Activated T-cell treated with anti-CD3 and anti-CD28 coated beads for 24 hours (primary cell): ENCODE results near the gene PRMT7.

Source experiments
- DNase-seq: peaks from one replicate; pipeline ENCODE4 v3.0.0-alpha.2; 2020; ENCODE audit warnings: low read depth

The PRMT7 gene

DNA sequence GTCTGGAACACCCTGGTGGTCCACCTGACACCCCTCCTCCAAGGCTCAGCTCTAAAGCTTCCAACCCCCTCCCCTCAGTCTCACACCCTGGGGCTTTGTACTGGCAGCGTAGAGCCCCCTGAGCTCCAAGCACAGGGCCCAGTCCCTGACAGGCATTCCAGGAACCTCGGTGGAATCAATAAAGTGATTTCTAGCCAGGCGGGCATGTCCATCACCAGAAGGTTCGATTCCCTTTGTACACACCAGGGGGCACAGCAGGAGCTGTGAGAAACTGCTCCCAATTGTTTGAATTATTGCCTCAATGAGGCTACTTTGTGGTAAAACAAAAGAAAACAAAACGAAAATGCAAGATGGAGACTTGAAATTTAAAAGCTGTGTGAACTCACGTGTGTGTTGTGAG is 85.7 kb downstream of the PRMT7 start:
- DNase-seq = peak; percentile 28

DNA sequence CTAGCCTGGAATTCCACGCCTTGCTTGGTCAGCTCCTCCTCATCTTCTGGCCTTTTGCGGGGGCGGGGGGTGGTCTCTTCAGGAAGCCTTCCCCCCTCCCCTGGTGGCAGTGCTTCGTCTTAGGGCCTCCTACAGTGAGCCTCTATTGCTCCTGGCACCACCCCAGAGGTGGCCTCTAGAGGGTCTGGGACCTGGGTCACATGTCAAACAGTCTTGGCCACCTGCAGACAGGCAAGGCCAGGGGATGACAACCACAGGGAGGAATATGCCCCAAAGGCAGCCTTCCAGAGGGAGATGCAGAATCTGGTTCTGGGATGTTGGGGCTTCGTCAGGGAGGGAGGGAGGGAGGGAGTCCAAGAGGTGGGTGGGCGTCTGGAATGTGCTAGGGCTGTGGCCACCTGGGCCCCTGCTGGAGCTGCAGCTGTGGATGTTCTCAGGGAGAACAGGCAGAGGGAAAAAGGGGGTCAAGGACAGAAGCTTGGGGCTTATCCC is 86.9 kb downstream of the PRMT7 start:
- DNase-seq = no peak

DNA sequence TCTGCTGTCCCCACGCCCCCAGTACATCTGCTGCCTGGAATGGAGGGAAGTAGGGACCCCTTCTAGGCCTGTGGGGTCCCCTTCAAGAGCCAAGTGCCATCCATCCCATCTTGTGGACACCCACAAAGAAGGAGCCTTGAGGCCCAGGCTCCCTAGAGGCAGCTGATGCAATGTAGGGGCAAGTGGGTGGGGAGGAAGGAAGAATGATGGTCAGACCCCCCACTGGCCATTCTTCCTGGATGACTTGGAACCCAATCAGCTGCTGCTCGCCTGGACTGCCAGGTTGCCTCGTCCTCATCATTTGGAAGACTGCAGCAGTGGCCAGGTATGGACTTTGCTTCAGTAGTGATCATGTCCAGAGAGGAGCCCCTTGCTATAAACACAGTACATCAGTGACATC is 88.6 kb downstream of the PRMT7 start:
- no peak for DNase-seq

DNA sequence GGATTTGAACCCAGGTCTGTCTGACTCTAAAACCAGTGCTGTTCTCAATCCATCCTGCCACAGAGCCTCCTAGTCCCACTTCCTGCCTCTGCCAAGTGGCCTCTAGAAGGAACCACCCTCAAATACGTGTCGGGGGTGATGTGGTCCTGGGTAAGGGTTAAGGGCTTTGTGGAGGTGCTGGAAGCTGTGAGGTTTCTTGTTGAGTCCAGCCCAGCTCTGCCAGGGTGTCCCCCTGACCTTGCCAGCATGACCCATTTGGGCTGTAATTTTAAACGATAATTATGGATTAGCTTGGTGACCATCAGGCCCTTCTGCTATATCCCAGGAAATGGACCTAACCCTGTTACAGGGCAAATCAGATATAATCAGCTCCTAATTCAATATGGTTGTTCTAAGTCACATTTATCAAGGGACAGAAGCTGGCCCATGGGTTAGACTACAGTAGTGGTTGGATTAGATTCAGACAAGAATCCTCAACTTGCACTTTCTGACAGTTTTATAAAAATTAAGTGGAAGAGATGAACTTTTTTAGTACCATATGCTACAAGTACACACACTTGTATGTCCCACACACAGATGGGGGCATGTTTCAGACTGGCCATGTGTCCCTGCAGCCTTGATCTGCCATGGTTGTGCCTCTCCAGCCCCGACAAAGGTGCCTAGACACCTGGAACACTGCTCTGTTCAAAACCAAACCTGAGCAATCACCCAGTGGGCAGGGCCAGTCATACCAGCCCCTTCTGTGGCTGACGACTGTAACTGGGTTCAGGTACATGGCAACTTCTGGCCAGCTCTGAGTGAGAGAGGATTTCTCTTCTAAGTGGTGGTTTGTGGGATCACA is 89.5 kb downstream of the PRMT7 start:
- no peak for DNase-seq

DNA sequence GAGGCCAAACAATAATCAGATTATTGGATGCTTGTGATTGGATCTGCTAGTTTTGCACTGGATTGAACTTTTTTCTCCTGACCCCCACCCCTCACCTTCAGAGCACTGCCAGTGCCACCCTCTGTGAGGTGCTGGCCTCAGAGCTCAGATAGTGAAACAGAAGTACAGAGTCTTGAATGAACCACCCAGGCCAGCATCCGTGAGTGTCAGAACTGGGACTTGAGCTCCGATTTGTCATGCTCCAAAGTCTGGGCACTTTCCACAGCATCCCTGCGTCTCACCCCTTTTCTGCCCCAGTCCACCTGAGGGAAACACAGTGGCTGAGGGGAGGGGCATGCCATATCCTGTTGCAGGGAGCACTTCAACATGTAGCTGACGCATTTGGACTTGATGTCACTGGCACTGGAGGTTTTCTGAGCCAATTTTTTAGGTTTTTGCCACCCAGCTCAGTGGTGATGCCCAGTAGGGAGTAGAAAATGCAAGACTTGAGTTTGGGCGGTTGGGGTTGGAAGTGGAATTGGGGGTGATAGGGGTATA is 90.2 kb downstream of the PRMT7 start:
- no peak for DNase-seq

DNA sequence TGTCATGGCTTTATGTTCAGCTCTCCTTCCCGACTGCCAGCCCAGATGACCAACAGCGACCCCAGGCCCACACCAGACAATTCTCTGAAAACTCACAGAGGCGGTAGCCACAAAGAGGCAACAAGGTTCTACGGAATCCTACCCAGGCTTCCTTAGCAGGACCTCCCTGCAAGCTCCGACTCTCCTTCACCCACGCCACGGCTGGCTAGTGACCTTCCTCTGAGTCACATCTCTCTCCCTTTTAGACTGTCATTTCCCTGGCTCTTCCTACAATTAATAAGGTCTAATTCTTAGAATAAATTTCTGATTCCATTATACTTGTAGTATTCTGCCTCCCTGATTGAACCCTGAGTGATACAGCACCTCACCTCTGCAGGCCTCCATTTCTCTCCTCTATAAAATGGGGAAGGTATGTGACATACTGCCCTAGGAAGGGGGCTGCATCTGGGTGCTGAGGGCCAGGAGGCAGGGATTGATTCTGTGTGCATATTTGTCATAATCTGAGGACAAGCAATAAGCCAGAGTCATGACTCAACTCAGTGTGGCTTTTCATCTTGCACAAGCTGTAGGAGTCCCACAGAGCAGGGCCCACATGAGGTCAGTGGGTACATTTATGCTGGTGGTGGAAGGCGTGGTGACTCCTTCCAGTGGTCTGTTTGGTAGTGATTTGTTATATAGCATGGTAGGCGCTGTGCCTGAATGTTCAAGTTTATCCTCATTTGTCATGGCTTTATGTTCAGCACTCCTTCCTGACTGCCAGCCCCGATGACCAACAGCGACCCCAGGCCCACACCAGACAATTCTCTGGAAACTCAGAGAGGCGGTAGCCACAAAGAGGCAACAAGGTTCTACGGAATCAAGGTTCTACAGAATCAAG is 91.3 kb downstream of the PRMT7 start:
- DNase-seq = no peak

DNA sequence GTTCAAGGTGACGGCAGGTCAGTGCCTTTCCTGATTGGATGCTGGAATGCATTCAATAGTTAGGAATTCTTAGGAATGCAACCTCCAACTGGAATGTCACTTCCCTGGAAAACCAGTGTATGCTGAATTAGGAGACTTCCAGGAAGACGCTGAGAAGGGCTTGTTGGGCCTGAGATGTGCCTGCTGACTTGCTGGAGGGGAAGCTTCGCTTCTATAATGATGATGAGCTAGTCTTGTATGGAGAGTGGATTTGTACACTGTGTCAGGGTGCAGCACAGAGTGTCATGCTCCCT is 91.9 kb downstream of the PRMT7 start:
- DNase-seq = no peak

DNA sequence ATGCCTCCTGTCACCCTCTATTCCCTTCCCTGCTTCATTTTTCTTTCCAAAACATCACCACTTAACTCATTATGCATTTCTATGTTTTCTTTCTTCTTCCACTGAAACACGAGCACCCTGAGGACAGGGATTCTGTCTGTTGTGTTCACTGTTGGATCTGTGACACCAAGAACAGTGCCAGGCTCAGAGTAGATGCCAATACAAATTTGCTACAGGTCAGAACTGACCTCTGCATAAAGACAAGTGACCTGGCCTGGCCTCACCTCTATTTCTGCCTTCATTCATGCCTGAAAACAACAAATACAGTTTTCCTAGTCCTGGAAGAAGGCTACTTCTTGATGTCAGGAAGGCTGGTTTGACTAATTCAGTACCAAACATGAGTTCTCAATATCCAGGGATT is 92.4 kb downstream of the PRMT7 start:
- no peak for DNase-seq

DNA sequence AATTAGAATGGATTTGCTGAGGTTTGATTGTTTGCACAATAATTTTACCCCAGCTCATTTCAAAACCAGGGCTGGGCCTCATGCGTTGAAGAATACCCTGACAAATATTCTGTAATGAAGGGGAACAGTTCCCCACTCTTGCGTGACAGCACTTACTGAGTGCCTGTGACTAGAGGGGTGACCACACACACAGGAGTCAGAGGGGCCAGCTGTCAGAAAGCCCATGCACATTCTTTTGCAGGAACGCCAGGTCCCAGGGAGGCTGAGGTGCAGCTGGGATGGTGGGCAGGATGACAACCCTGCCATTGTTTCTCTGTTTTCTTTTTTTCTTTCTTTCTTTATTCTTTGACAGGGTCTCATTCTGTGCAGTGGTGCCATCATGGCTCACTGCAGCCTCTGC is 92.9 kb downstream of the PRMT7 start:
- DNase-seq = no peak

DNA sequence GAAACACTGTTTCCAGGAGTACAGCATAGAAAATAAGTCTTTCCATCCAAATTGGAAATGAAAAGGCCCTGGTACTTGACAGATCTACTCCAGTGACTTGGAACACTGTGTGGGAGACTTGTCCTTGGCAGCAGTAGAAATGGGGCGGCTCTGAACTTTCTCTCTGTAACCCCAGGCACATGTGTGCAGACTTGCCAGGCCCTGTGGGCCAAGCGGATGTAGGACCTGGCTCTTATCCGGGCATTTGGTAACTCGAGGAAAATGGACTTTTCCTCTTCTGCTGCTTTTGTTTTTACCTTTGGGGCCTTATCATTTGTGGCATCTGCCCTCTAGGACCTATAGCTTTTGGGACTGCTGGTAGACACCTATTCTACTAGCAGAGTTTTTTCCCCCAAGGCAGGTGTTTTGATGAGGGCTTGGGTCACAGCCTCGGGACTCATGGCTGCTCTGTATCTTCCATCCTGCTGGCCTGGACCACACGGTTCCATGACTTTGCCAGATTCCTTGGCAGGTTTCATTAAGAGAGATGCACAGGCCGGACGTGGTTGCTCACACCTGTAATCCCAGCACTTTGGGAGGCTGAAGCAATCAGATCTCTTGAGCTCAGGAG is 94.0 kb downstream of the PRMT7 start:
- DNase-seq = no peak

DNA sequence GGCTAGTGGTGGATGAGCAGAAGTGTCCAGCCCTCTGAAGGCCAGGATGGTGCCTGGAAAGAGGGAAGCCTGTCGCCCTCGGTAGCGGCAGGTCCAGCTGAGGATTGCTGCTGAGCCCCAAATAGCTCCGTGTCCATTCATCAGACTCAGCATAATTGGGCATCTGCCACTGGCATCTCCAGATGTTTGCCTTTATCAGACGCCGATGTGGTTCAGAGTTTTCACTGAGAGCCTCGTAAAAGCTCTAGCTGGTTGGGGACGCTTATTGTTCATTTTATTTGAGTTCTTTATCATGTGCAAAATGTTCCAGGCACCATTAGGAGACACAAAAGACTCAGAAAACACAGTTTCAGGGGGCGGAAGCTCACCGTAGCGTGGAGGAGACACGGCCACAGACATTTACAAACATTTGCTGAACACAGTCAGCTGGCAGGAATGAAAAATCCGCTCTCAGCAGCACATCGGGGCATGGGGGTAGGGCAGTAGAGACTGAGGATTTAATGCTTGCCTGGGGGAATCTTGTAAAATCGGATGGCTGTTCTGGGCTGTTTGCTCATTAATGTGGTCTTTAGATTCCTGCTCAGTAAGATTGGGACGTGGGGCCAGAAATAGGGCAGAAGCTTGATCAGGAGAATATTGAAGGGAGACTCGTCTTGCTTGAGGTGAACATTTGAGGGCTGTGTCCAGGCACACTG is 95.8 kb downstream of the PRMT7 start:
- DNase-seq = no peak
